Sigmoid colon (tissue), 4 donors: ENCODE data around the gene CELSR2.

Experiments
- CTCF ChIP-seq, 4 experiments: fragments of 450-650 bp in 3 of 4; fragments of 200-600 bp in 1 of 4; IDR thresholded peaks; one replicate each; pipeline ENCODE4 v1.5.1; 2016 to 2019; ENCODE audit warnings: antibody characterized with exemption in 4 of 4, mild to moderate bottlenecking in 3 of 4, moderate library complexity in 2 of 4
- EP300 ChIP-seq, 4 donors: sonication (generic); formaldehyde crosslinking; IDR thresholded peaks; one replicate each; pipeline ENCODE4 v1.6.1; 2017; ENCODE audit warnings: antibody characterized with exemption in 4 of 4

DNA sequence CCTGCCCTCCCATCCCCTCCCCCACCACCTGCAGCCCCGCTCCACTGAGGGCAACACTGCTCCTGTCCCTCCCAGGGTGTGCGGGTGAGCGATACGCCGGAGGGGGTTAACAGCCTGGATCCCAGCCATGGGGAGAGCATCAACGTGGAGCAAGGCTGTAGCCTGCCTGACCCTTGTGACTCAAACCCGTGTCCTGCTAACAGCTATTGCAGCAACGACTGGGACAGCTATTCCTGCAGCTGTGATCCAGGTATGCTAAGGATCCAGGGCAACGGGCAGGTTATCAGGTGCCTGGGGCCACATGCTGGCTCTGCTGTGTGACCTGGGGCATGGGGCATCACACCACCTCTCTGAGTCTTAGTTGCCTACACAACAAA is 15.0 kb downstream of the CELSR2 start:
- no peak for TF ChIP-seq CTCF (IDR thresholded peaks at IDR 0.05)
- TF ChIP-seq EP300 (IDR thresholded peaks at IDR 0.05) = no peak
